KG1 (cell line): ENCODE results near the gene IL1RAPL1.

Experiments
- DNase-seq: peaks from one replicate; lab custom pipeline; 2025; lab: John Stamatoyannopoulos, UW

The IL1RAPL1 gene

DNA sequence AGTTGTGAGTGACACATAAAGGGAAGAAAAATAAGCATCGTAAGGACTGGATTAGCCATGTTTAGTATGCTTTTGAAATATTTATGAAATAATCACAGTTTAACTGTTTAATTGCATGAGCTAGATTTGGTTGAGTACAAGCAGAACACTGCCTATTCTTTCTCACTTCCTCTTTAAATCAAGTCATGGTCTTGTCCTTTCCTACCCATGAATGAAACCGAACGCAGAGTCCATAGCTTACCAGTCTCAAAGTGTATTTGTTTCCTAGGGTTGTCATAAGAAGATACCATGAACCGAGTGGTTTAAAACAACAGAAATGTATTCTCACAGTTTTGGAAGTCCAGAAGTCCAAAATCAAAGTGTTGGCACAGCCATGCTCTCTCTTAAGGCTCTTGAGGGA is 944.1 kb downstream of the IL1RAPL1 start:
- DNase-seq = no peak

DNA sequence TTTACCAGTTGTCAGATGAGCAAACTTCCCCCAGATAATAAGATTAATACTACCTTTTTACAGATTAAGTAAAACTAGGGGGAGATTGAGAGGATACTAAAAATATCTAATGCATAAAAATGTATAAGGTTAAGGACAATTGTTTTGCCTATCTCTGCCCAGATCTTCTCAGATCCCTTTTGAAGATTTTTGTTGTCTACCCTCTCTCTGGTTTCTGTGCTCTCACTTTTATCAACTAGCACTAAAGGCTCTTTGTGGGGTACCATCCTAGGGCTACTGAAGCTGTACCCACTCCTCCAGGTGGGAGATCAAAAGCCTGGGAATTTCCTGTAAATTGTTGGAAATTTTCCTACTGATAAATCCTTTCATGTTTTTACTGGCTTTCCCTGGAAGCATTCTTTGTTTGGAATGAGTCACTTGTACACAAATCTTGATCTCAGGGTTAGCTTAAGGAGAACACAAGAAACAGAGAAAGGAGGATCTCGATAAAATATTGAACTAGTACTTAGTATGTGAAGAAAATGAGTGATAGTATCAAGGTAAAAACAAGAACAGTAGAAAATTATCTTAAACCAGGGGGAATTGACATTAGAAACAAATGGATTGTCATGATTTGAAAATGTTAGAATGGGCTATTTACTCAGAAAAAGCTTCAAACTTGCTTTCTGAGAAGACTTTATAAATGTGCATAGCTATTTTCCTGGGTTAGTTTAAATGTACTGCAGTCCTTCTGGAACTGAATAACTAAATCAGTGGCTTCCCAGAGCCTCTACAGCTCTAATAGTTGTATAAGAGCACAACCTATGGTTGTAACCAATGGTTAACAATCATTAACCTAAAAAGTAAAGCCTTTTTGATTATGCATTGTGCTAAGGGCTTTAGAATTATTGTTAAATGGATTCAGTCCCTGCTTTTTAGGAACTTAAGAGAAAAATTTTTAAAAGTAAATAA is 948.2 kb downstream of the IL1RAPL1 start:
- no peak for DNase-seq

DNA sequence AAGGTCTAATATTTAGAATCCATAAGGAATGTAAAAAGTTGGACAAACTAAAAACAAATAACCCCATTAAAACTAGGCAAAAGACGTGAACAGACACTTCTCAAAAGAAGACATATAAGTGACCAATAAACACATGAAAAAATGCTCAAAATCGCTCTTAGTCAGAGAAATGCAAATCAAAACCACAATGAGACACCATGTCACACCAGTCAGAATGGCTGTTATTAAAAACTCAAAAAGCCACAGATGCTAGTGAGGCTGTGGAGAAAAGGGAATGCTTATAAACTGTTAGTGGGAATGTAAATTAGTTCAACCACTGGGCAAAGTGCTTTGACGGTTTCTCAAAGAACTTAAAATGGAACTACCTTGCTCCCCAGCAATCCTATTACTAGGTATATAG is 953.8 kb downstream of the IL1RAPL1 start:
- DNase-seq = no peak

DNA sequence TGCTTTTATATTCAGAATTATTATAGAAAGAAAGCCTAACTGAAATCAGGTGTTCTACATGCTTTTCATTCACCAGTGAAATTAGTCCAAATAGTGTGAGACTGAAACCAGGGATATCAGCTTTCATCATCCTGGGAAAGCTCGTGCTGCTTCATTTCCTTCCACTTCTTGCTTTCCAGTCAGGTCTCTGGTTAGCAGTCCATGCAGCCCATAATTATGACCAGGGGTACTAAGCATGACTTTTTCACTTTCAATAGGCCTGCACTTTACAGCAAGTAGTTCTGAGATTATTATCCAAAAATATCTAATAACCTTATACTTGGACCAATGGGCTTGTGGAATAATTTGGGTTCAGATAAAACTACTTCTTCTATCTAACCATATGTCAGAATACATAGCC is 954.9 kb downstream of the IL1RAPL1 start:
- no peak for DNase-seq

DNA sequence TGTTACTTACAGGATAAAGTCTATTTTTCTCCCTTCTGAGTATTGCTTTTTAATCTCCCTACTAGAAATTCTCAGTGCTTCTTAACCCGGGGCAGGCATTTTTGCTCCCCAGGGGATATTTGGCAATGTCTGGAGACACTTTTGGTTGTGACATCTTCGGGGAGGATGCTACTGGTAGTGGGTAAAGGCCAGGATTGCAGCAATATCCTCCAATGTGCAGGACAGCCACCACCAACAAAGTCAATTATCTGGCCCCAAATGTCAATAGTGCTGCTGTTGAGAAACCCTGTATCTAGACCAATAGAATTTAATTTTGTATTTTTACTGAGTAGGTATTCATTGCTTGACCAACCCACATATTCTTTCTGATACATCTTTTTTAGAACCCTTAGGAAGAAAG is 958.6 kb downstream of the IL1RAPL1 start:
- DNase-seq = no peak

DNA sequence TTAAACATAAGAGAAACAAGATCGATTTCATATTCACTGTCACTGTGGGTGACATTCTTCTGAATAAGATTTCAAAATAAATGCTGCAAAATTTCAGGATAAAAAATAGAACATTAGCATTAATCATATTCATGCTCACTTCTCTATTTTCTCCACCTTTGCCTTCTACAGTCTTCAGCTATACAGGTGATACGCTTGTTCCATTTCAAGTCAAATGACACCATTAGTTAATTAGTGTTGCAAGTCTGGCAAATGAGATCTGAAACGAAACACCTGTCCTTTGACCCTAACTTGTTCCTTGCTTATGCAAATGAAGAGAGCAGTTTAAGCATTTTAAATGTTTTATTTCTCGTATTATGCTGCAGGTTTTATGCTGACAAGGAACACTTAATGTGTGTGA is 960.6 kb downstream of the IL1RAPL1 start:
- DNase-seq = no peak

DNA sequence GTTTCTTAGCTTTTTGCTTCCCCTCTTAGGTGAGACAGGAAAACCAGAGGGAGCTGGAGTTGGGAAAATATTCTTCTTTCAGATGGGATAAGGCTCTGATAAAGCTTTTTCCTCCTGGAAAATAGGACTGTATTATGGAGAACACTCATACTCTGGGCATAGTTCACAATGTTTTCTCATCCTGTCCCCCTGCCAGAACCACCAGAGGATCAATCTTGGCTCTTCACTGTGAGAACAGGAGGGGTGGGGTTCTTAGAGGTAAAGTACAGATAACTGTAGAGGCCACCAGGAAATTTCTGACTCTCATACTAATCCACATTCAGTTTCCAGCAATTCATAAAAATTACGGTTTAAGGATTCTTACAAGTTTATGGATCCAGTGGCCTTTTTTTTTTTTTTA is 966.3 kb downstream of the IL1RAPL1 start:
- DNase-seq = no peak

DNA sequence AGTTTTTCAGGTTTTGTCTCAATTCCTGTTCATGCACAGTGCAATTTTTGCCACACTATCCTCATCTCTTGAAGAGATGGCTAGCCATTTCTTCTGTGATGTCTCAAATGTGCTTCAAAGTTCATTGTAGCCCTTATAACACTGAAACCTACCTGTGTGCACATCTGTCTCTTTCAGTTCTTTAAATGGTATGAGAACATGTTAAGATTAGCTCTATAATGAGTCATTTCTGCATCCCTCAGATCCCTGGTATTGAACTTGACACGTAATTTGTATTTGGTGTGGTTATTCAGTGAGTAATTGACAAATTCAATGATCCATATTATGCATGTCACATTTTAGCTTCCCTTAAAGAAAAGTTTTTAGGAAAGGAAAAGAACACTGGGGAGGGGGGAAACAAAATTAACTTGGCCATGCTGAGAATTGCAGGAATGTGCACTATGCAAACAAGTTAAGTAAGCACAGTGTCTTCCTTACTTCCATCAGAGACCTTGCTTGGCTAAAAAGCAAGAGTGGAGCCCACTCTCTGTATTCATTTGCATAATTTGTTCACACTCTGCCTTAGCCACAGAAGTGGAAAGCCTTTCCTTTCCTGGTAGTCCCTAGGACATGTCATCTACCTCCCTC is 968.3 kb downstream of the IL1RAPL1 start:
- DNase-seq = no peak

DNA sequence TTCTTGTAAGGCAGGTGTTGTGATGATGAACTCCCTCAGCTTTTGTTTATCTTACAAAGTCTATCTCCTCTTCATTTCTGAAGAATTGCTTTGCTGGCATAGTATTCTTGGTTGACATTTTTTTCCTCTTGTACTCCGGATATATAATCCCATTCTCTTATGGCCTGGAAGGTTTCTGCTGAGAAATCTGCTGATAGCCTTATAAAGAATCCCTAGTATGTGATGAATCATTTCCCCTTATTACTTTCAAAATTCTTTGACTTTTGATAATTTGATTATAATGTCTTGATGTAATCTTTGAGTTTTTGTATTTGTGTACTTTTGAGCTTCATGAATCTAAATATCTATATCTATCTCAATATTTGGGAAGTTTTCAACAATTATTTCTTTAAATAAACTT is 972.8 kb downstream of the IL1RAPL1 start:
- DNase-seq = no peak

DNA sequence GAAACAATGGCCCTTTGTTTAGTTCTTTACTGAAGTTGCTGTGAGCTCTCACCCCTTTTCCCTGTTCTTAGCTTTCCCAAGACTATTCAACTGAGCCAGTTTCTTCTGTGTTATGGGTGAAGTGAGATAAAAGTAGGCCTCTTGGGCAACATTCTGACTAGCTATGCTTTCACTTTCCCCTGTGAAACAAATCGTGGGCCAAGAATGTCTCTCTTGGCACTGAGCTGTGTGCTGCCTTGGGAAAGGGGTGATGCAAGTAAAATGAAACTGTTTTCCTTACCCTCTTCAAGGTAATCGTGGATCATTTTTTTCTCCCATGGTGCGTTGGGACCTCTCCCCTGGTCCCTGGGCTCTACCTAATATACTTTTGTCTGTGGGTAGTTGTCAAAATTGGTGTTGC is 974.2 kb downstream of the IL1RAPL1 start:
- no peak for DNase-seq

DNA sequence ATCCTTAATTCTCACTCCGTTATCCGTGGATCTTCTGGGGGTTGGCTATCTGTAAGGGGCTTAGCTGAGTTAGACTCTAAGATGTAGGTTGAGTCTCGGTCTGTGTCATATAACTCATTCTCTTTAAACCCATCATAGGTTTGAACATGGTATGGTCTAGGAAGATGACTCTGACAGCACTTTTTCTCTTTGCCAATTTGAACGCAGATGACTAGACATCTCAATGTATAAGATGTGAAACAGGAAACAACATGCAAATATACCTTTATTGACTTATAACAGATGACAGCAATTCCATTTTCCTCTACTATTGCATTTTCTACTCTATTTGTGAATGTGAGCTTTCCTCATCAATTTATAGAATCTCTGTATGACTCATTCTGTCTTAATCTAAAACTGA is 993.3 kb downstream of the IL1RAPL1 start:
- DNase-seq = no peak

DNA sequence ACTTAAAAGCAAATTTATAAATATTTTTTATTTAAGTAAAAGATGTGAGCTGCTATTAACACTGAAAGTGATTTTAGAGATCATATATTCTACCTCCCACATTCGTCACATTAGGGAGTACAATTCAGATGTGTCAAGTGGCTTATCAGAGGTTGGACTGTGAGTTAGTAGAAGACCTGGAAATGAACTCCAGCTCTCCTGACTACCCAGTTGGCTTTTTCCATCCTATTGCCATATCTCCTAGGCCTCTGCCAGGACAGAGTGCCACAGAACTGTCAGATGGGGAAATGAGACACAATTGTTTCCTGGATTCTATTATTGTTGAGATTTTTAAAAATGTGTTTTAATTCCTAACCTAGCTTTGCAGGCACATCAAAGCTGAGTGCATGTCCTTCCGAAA is 994.0 kb downstream of the IL1RAPL1 start:
- no peak for DNase-seq

DNA sequence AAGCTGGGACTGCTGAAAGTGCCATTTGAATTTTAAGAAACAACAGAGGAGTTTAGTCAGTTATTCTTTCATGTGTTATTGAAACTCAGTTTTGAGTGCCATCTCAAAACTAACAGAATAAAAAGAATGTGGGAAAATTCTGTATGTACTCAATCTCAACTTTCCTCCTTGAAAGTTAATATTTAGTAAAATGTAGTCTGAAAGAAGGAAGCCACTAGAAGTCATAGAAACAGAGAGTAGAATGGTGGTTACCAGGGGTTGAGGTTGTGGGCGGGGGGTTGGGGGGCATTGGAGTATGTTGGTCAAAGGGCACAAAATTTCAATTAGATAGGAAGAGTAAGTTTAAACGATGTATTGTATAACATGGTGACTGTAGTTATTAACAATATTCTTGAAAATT is 999.9 kb downstream of the IL1RAPL1 start:
- no peak for DNase-seq

DNA sequence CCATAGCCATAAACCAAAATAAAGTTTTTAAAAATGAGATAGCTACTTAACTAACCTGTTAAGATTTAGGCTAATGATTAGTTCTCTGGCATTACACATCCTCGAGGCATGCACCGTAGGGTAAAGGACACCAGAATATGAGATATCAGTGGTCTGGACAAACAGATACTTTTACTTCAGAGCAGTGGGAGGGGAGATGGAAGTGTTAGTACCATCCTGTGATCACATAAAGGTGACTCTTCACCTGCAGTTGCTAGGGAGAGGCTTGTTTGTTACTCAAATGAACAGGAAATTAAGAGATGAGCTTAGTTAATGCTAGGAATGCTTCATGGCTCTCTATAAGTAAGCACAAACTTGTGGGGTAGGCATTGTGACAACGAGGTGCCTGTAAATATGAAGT is 1003.7 kb downstream of the IL1RAPL1 start:
- DNase-seq = no peak

DNA sequence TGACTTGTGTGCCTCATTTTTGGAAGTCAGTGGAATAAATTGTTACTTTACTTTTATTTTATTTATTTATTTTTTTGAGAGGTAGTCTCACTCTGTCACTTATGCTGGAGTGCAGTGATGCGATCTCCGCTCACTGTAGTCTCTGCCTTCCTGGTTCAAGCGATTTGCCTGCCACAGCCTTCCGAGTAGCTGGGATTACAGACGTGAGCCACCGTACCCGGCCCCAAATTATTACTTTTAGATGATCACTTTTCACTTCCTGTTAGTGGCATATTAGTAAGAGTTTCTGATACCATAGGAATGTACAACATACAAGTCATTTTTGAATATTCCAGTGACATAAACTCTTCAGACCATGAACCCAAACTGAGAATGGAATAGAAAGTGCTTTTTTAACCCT is 1017.1 kb downstream of the IL1RAPL1 start:
- DNase-seq = no peak

DNA sequence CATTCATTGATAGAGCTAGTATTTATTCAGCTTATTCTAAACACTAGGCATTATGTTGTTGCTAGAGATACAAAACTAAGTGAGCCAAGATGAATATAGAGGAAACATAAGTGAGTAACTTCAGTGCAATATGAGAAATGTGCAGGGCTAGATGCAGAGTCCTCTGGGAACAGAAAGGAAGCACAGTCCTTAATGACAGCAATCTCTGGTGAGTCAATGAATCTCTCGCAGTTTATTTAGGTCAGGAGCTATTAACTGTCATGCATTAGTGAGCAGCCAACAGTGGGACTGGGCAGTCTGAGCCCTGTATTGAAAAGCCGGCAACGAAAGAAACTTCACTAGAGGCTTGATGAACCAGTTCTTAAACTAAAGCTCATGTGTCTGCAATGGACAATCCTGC is 1030.0 kb downstream of the IL1RAPL1 start:
- DNase-seq = no peak

DNA sequence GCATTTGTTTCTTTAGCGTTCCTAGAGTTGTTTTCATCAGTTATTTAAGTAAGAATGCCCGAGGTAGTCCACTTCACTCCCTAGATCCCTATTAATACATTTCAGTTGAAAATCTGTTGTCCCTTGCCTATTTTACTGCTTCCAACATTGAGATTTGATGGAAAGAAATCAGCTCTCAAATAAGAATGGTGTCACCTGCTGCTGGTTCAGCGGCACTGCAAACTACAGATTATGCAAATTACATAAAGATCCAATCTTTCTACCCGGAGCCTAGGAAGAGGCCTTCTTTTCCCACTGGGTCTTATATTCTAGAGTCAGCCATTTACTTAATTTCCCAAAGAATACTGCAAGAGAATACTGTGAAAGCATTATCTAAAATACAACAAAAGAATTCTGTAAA is 1030.5 kb downstream of the IL1RAPL1 start:
- no peak for DNase-seq

DNA sequence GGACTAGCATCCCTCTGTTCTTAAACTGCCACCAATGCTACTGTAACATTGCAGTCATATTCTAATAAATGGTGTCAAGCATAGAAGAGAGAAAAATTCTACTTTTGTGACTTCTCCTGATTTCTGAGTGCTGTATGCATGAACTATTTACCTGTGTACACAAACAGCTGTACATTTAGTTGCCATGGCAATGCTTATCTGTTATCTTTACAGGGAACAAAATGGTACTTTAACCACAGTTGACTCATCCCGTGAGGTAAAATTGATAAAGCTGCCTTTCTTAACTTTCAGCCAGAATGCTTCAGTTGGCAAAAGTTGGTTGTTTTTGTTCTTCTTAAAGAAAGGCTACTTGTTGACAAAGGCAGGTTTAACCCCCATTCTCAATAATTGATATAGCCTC is 1040.6 kb downstream of the IL1RAPL1 start:
- no peak for DNase-seq

DNA sequence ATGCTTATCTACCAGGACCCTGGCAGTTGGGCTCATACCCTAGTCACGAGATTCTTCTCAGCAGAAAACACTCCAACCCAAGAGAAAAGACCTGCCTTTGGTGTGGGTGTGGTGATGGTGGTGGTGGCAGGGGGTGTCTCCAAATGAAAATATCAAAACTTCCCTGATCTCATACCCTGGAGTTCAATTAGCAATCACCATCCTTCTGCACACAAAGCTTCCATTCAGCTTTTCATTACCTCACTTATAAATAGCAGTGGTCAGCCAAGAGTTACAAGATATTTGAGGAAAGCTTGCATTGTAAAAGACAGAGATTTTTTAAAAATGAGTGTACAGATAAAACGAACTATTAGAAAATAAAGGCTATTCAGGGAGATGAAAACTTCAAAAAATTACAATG is 1047.3 kb downstream of the IL1RAPL1 start:
- DNase-seq = no peak

DNA sequence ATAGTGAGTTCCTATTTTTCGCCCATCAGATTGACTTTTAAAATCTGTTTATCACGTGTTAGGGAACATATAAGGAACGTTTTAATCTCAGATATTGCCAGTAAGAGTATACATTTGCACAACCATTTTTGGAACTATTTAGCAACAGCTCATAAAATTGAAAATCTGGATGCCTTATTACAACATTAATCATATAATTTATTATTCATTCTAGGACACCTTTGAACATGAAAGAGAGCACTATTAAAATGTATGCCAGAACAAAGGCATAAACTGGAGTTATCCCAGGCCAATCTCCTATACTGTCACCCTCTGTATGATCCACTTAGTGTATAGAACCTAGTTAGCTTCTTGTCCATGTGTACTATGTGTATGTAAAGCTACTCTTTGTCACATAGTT is 1049.1 kb downstream of the IL1RAPL1 start:
- no peak for DNase-seq

DNA sequence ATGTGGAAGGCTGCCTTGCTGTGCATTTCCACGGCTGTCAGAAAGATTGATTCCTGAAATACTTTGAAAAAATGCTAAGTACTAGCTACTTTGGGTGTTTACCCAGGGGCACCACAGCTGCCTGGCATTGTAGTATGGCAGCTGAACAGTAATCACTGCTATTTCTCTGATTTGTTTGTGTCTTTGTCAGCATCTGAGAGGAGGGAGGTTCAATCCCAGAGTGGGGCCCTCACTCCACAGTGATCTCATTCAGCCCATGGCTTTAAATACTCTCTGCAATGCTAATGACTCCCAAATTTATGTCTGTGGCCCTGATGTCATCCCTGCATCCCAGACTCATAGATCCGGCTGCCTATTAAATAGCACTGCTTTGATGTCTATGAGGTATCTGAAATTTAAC is 1052.9 kb downstream of the IL1RAPL1 start:
- no peak for DNase-seq

DNA sequence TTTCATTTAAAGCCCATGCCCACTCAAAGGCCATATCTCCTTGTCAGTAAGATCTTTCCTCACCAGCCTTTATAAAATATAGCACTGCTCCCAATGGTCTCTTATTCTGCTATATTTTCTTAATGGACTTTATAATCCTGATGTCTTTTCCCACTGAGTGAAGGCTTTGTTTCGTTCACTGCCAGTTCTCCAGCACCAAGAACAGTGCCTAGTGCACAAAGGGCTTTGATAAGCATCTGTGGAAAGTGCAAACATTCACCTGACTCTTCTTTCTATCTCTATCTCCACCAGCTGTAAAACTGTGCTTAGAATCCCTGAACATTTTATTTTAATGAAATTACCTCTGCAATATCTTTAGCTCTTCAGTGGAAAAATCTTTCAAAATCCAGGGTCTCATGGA is 1054.2 kb downstream of the IL1RAPL1 start:
- no peak for DNase-seq

DNA sequence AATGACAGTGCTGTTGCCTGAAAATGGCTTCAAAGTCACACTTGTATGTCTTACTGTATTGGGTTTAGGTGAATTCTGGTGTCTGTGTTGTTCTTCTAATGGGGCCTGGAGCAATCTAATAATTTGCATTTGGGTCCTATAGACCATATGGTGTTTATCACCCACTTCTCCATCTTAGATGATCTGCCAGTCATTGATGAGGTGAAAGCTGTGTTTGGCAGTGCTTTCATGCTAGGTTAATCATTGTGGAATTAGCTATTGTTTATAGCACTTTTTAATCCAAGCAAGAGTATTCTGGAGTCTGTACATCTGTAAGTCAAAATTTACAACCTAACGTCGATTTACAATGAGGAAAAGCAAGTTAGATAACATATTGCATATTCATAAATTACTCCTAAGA is 1055.9 kb downstream of the IL1RAPL1 start:
- DNase-seq = no peak

DNA sequence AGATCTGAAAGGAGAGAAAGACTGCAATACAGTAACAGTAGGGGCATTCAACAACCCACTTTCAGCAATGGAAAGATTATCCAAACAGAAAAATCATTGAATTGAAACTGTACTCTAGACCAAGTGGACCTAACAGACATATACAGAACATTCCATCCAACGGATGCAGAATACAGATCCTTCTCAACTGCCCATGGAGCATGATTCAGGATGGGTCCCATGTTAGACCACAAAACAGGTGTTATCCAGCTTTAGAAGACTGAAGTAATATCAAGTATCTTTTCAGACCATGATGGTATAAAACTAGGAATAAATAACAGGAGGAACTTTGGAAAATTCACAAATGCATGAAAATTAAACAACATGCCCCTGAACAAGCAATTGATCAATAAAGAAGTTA is 1060.9 kb downstream of the IL1RAPL1 start:
- no peak for DNase-seq
